Measurements from ENCODE around the gene DAB2IP. TPM values are rescaled to one million over a fixed set of nuclear protein-coding genes. Genes with fewer than 3 reads are reported as not detected.

DAB2IP gene
- total and polyA plus RNA-seq, 4 donors: 19.4 to 75.0 (median 28.7) TPM

DNA sequence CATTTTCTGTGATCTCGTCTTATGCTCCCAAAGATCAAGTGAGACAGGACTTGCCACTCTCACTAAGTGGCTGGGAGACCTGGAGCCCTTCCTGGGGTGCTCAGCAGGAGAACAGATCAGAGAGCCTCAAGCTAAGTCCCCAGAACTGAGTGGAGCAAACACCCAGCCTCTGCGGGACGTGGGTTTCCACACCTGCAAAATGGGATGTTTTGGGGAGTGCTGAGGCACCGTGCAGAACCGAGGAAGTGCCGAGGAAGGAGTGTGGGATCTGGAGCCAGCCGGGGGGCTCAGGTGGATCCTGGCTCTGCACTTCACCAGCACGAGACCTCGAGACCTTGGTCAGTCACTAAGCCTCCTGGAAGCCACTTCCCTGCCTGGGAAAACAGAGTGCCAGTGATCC lies 166.0 kb downstream of the DAB2IP start:
- no peak for DNase-seq
- H3K36me3 ChIP-seq (ENCODE audit: control insufficient read depth in 4 of 4, insufficient read depth in 4 of 4, low read length in 4 of 4): peaks cover 0 to 2% (median 0%) of the 10 kb centered on the region in 4 donors
- no peak for ATAC-seq (ENCODE audit: insufficient read depth, low FRiP score)
- no peak for TF ChIP-seq CTCF (IDR thresholded peaks at IDR 0.05; ENCODE audit: control extremely low read depth, extremely low read depth)
- 87 to 93% methylated on average over 9 of the region's 9 CpGs for WGBS, 2 donors
- H3K4me1 ChIP-seq (ENCODE audit: control insufficient read depth in 5 of 5, insufficient read depth in 5 of 5, low read length in 5 of 5): peaks cover 0 to 15% (median 0%) of the 10 kb centered on the region in 5 donors
- H3K9me3 ChIP-seq (ENCODE audit: control insufficient read depth in 4 of 4, insufficient read depth in 3 of 4, low read length in 3 of 4): no peaks in the 10 kb centered on the region
- H3K4me3 ChIP-seq: no peak overlapping the region
- H3K27me3 ChIP-seq (ENCODE audit: control insufficient read depth in 3 of 3, insufficient read depth in 3 of 3, low read length in 2 of 3): peaks cover 0 to 10% (median 0%) of the 10 kb centered on the region in 3 donors
- H3K27ac ChIP-seq (ENCODE audit: low read depth in 1 of 2, low read length in 1 of 2): no peak overlapping the region
- no peak overlapping the region for H3K9ac ChIP-seq (ENCODE audit: insufficient read depth in 1 of 2, low read length in 2 of 2)

GRCh38 chr9:121818016-121818661 lies 166.7 kb downstream of the DAB2IP start:
- Histone ChIP-seq H3K36me3 (ENCODE audit: control insufficient read depth in 4 of 4, insufficient read depth in 4 of 4, low read length in 4 of 4) (peaks cover 0 to 2% (median 0%) of the 10 kb centered on the region in 4 donors), H3K4me1 (ENCODE audit: control insufficient read depth in 5 of 5, insufficient read depth in 5 of 5, low read length in 5 of 5) (peaks cover 0 to 15% (median 0%) of the 10 kb centered on the region in 5 donors), H3K27ac (ENCODE audit: low read depth in 1 of 2, low read length in 1 of 2) (no peak overlapping the region), H3K27me3 (ENCODE audit: control insufficient read depth in 3 of 3, insufficient read depth in 3 of 3, low read length in 2 of 3) (peaks cover 0 to 10% (median 0%) of the 10 kb centered on the region in 3 donors), H3K9ac (ENCODE audit: insufficient read depth in 1 of 2, low read length in 2 of 2) (no peak overlapping the region), H3K4me3 (no peak overlapping the region), H3K9me3 (ENCODE audit: control insufficient read depth in 4 of 4, insufficient read depth in 3 of 4, low read length in 3 of 4) (no peaks in the 10 kb centered on the region)
- no peak for ATAC-seq (ENCODE audit: insufficient read depth, low FRiP score)
- no peak for DNase-seq
- TF ChIP-seq CTCF (IDR thresholded peaks at IDR 0.05; ENCODE audit: control extremely low read depth, extremely low read depth): no peak
- 88 to 89% methylated on average over 19 of the region's 19 CpGs for WGBS, 2 donors

- DNase-seq (no peak), ATAC-seq (ENCODE audit: insufficient read depth, low FRiP score) (no peak)
- TF ChIP-seq CTCF (IDR thresholded peaks at IDR 0.05; ENCODE audit: control extremely low read depth, extremely low read depth): no peak
- H3K9ac ChIP-seq (ENCODE audit: insufficient read depth in 1 of 2, low read length in 2 of 2): no peak overlapping the region
- H3K4me3 ChIP-seq: no peak overlapping the region
- H3K27me3 ChIP-seq (ENCODE audit: control insufficient read depth in 3 of 3, insufficient read depth in 3 of 3, low read length in 2 of 3): peaks cover 0 to 10% (median 0%) of the 10 kb centered on the region in 3 donors
- no peak overlapping the region for H3K27ac ChIP-seq (ENCODE audit: low read depth in 1 of 2, low read length in 1 of 2)
- peaks cover 0 to 2% (median 0%) of the 10 kb centered on the region in 4 donors for H3K36me3 ChIP-seq (ENCODE audit: control insufficient read depth in 4 of 4, insufficient read depth in 4 of 4, low read length in 4 of 4)
- peaks cover 0 to 15% (median 0%) of the 10 kb centered on the region in 5 donors for H3K4me1 ChIP-seq (ENCODE audit: control insufficient read depth in 5 of 5, insufficient read depth in 5 of 5, low read length in 5 of 5)
- no peaks in the 10 kb centered on the region for H3K9me3 ChIP-seq (ENCODE audit: control insufficient read depth in 4 of 4, insufficient read depth in 3 of 4, low read length in 3 of 4)
- WGBS, 2 donors: 91 to 96% methylated on average over 12 of the region's 12 CpGs
Observed at GRCh38 chr9:121818841-121819427, 167.5 kb downstream of the DAB2IP start.
